GM06990 (cell line): ENCODE measurements around the gene STK11IP.

Source experiments
- DNase-seq: peaks from one replicate; pipeline ENCODE4 v3.0.0-alpha.2; 2011; ENCODE audit not compliant: insufficient read length; ENCODE audit errors: extremely low read depth
- H3K27me3 ChIP-seq: replicated peaks from 2 replicates; pipeline ENCODE4 v1.6.0; 2011; ENCODE audit warnings: low read length; ENCODE audit not compliant: control insufficient read depth, insufficient read depth
- H3K36me3 ChIP-seq: 2 replicates; pipeline ENCODE4 v1.5.1; 2011; ENCODE audit warnings: low read length; ENCODE audit not compliant: control insufficient read depth, insufficient read depth
- H3K4me3 ChIP-seq: replicated peaks from 2 replicates; pipeline ENCODE4 v1.5.1; 2011; ENCODE audit warnings: low read depth, mild to moderate bottlenecking, control low read depth, low read length
- TF ChIP-seq, protein P1 (sequence below): IDR thresholded peaks from 2 replicates; pipeline ENCODE4 v1.5.1; 2011; ENCODE audit warnings: low read length, control low read depth, mild to moderate bottlenecking, inconsistent platforms; ENCODE audit not compliant: insufficient read depth, poor library complexity, severe bottlenecking

Gene STK11IP

DNA sequence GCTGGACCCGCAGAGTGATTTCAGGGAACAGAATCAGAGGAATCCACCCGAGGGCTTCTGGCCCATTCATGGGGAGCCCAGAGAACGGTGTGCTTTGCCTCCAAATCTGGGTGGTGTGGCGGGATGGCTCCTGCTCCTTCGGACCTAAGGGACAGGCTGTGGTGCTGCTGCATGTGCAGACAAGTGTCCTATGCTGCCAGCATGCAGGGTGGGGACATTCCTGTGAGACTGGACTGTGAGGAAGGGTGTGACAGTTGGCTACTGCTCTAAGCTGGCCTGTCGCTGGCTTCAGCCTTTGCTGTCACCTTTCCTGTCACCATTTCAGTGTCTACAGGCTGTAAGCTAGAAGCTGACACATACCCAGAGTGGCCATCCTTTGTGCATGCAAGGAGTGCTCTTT lies 26.9 kb downstream of the STK11IP start:
- DNase-seq = no peak
- no peaks in the 10 kb centered on the region for H3K36me3 ChIP-seq
- no peak overlapping the region for H3K4me3 ChIP-seq
- peaks cover 2% of the 10 kb centered on the region for H3K27me3 ChIP-seq
- TF ChIP-seq, protein P1, sequence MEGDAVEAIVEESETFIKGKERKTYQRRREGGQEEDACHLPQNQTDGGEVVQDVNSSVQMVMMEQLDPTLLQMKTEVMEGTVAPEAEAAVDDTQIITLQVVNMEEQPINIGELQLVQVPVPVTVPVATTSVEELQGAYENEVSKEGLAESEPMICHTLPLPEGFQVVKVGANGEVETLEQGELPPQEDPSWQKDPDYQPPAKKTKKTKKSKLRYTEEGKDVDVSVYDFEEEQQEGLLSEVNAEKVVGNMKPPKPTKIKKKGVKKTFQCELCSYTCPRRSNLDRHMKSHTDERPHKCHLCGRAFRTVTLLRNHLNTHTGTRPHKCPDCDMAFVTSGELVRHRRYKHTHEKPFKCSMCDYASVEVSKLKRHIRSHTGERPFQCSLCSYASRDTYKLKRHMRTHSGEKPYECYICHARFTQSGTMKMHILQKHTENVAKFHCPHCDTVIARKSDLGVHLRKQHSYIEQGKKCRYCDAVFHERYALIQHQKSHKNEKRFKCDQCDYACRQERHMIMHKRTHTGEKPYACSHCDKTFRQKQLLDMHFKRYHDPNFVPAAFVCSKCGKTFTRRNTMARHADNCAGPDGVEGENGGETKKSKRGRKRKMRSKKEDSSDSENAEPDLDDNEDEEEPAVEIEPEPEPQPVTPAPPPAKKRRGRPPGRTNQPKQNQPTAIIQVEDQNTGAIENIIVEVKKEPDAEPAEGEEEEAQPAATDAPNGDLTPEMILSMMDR = no peak

DNA sequence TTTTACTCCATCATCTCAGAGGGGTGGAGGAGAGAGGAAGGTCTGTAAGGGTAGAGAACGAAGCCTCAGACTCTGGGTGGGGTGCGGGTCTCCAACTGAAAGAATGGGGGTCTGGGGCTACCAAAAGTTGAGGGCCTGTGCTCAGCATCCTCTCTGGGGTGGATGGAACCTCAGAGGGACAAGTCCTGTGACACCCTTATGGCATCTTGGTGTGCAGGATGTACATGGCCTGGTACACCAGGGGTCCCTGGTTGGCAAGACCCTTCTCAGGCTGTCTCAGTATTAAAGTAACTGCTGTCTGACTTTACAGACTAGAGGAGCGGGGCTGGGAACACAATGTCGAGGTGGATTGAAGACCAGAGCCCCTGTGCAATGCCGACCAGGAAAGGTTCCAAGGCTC lies 27.5 kb downstream of the STK11IP start:
- Histone ChIP-seq H3K36me3 (no peaks in the 10 kb centered on the region), H3K27me3 (peaks cover 2% of the 10 kb centered on the region), H3K4me3 (no peak overlapping the region)
- DNase-seq = no peak
- TF ChIP-seq, protein P1 = no peak

DNA sequence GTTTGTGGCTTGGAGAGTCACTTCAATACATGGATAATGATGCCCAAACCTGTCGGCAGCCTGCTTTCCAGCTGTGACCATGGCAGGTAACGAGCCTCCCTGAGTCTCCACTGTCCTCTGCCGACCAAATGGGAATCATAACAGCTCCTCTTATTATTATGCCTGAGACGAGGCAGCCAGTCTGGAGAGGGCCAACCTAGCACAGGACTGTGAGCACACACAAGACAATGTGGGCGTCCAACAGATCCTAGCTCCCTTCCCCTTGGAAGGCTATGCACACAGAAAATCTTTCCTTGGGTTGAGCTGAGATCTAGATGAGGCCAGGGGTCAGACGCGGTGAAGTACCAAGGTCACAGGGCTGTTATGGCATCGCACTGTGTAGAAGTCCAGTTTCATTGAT lies 28.9 kb downstream of the STK11IP start:
- Histone ChIP-seq H3K36me3 (no peaks in the 10 kb centered on the region), H3K27me3 (peaks cover 2% of the 10 kb centered on the region), H3K4me3 (no peak overlapping the region)
- no peak for DNase-seq
- TF ChIP-seq, protein P1 = no peak

DNA sequence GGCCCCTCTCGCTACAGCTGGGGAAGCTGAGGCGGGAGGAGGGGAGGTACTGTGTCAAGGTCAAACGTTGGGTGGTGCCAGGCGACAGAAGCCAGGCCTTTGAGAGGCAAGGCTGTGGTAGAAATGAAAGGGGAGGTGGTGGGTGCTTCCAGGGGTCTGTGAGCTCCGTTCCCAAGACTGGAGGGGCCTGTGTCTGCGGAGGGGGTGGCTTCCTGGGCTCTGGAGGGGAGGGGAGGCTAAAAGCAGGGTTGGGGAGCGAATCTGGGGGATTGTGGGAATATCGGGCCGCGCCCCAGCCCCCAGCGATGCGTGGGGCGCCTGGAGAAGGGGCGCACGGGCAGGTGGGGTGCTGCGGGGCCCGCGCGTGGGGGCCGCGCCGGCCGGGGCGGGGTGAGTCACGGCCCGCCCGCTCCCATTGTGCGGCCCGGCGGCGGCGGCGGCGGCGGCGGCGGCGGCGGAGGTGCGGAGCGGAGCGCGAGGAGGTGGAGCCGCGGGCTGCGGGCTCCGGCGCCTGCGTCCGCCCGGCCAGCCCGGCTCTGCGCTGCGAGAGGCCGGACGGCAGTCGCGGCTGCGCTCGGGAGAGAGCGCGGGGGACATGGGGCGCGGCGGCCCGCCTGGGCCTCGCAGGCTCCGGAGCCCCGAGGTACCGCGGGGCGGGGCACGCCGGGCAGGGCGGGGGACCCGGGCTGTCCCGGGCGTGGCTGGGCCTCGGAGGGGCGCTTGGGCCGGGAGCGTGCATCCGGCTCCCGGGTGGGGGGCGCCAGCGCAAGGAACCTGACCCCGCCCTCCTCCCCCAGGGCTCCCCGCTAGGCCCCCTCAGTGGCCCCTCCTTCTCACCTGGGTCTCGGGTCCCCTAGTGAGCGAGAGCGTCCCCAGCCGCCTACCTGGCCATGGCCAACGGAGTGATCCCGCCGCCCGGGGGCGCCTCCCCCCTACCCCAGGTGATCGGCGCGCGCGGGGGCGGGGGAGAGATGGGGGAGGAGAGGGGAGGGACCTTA lies 29.7 kb downstream of the STK11IP start, which contains the start of gene SLC4A3:
TSS of gene SLC4A3 (plus strand) at position 528 of the 998 bp plus-strand sequence. CDS start at position 891, 363 bp downstream.
- no peak for DNase-seq
- TF ChIP-seq, protein P1 = no peak
- H3K4me3 ChIP-seq = peak within 1 kb of the TSS; percentile 35
- no peaks in the 10 kb centered on the region for H3K36me3 ChIP-seq
- peaks cover 2% of the 10 kb centered on the region for H3K27me3 ChIP-seq

GRCh38 chr2:219628235-219628985 lies 30.8 kb downstream of the STK11IP start:
- TF ChIP-seq, protein P1 = no peak
- Histone ChIP-seq H3K36me3 (no peaks in the 10 kb centered on the region), H3K4me3 (no peak overlapping the region), H3K27me3 (peaks cover 2% of the 10 kb centered on the region)
- no peak for DNase-seq
